GM12891 (cell line): ENCODE results near the gene SMIM15.
A peak's percentile ranks its signal among the peaks of the same experiment; 100 is the strongest.

Experiments
- DNase-seq: peaks from one replicate; pipeline ENCODE4 v3.0.0; 2011; ENCODE audit warnings: low spot score; ENCODE audit not compliant: insufficient read length
- FAIRE-seq: peaks from 2 replicates; lab custom pipeline; 2011; peaks lifted over from hg19 to GRCh38; lab: Jason Lieb, UNC
- PAX5 ChIP-seq: IDR thresholded peaks from 2 replicates; pipeline ENCODE4 v1.6.1; 2011; ENCODE audit warnings: low read length, moderate library complexity, mild to moderate bottlenecking; ENCODE audit not compliant: insufficient read depth, severe bottlenecking
- POLR2A ChIP-seq: IDR thresholded peaks from 2 replicates; pipeline ENCODE4 v1.6.1; 2011; ENCODE audit warnings: low read depth, low read length, control low read depth
- POLR2AphosphoS5 ChIP-seq: IDR thresholded peaks from 2 replicates; pipeline ENCODE4 v1.6.1; 2011; ENCODE audit warnings: low read depth, low read length, control low read depth
- POU2F2 ChIP-seq: IDR thresholded peaks from 2 replicates; pipeline ENCODE4 v1.6.1; 2011; ENCODE audit warnings: low read depth, mild to moderate bottlenecking, control low read depth, low read length, moderate library complexity
- SPI1 ChIP-seq: IDR thresholded peaks from 2 replicates; pipeline ENCODE4 v1.6.1; 2011; ENCODE audit warnings: low read depth, low read length, control low read depth
- TAF1 ChIP-seq: IDR thresholded peaks from 2 replicates; pipeline ENCODE4 v1.6.1; 2011; ENCODE audit warnings: low read depth, low read length, control low read depth

SMIM15 gene

GRCh38 chr5:61139094-61139873 lies 23.0 kb downstream of the SMIM15 start:
- DNase-seq = no peak
- no peak for TF ChIP-seq SPI1
- TF ChIP-seq TAF1 = no peak
- TF ChIP-seq POU2F2 = no peak
- no peak for TF ChIP-seq POLR2A
- TF ChIP-seq POLR2AphosphoS5 = no peak
- TF ChIP-seq PAX5 = no peak
- FAIRE-seq = peak; percentile 62

GRCh38 chr5:61137835-61138234 lies 24.4 kb downstream of the SMIM15 start:
- FAIRE-seq = no peak
- no peak for DNase-seq

GRCh38 chr5:61132559-61132958 lies 29.7 kb downstream of the SMIM15 start:
- FAIRE-seq (no peak), DNase-seq (no peak)
- no peak for TF ChIP-seq POU2F2
- no peak for TF ChIP-seq POLR2AphosphoS5

More at GRCh38 chr5:61137835-61138234, 24.4 kb downstream of the SMIM15 start:
- no peak for TF ChIP-seq POU2F2
- TF ChIP-seq PAX5 = no peak
- TF ChIP-seq POLR2A = no peak
- TF ChIP-seq POLR2AphosphoS5 = no peak
- no peak for TF ChIP-seq TAF1
- TF ChIP-seq SPI1 = no peak

DNA sequence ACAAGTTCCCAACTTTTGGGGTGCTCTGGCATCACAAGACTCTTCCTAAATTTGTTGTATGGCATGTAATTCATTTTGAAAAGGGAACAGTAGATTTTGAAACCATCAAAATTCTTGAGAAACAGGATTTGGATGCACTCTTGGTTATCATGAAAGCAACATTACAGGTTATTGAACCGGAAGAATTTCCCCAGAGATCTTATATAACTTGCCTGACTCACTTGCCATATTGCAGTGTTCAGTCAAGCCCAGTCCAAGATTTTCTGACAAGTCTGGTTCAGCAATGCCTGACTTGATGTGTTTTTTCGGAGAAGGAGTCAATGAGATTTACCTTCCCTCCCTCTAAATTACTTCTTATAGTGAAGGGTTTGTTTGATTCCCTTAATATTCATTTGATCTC lies 32.0 kb downstream of the SMIM15 start:
- DNase-seq (no peak), FAIRE-seq (no peak)
- TF ChIP-seq POLR2A (no peak), TAF1 (no peak), PAX5 (no peak), POLR2AphosphoS5 (no peak), POU2F2 (no peak), SPI1 (no peak)

DNA sequence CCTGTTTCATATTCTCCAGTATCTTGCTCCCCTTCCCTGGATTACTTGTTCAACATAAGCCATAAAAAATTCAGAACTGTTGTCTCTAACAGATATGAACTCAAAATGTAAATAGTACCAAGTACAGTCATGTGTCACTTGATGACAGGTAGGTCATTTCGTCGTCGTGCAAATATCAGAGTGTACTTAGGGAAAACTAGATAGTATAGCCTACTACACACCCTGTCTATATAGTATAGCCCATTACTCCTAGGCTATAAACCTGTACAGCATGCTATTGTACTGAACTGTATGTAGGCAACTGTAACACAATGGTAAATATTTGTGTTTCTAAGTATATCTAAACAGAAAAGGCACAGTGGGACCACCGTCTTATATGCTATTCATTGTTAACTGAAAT lies 39.1 kb downstream of the SMIM15 start:
- DNase-seq (no peak), FAIRE-seq (no peak)
- TF ChIP-seq SPI1 (no peak), POU2F2 (no peak), PAX5 (no peak), TAF1 (no peak), POLR2AphosphoS5 (no peak), POLR2A (no peak)

- TF ChIP-seq POU2F2 (no peak), SPI1 (no peak), TAF1 (no peak), PAX5 (no peak), POLR2AphosphoS5 (no peak), POLR2A (no peak)
- DNase-seq (no peak), FAIRE-seq (no peak)
Measured at GRCh38 chr5:61120534-61120933, 41.7 kb downstream of the SMIM15 start.

GRCh38 chr5:61119066-61119465 lies 43.2 kb downstream of the SMIM15 start:
- TF ChIP-seq PAX5 = no peak
- TF ChIP-seq POLR2A = no peak
- TF ChIP-seq POLR2AphosphoS5 = no peak
- TF ChIP-seq POU2F2 = no peak
- no peak for TF ChIP-seq SPI1
- TF ChIP-seq TAF1 = no peak
- DNase-seq = no peak
- no peak for FAIRE-seq

- FAIRE-seq (no peak), DNase-seq (no peak)
- TF ChIP-seq POLR2AphosphoS5 (no peak), SPI1 (peak; percentile 82)
Measured at GRCh38 chr5:61115968-61116367, 46.3 kb downstream of the SMIM15 start.

- FAIRE-seq = no peak
- TF ChIP-seq POU2F2 (no peak), POLR2A (no peak), POLR2AphosphoS5 (no peak), SPI1 (no peak), TAF1 (no peak), PAX5 (no peak)
Measured at GRCh38 chr5:61114441-61114840, 47.8 kb downstream of the SMIM15 start.

More at GRCh38 chr5:61114441-61114840, 47.8 kb downstream of the SMIM15 start:
- no peak for DNase-seq
